CD4-positive, alpha-beta T cell treated with Interferon gamma for 1 hour (primary cell): ENCODE measurements around the gene GBP7.
"Not testable (repeated sequence)": the region's sequence is repeated elsewhere in the genome, so short reads cannot be mapped to it uniquely, and the experiment has no call there.

Experiments
- DNase-seq: peaks from one replicate; pipeline ENCODE4 v3.0.0-alpha.2; 2020

GBP7 gene

DNA sequence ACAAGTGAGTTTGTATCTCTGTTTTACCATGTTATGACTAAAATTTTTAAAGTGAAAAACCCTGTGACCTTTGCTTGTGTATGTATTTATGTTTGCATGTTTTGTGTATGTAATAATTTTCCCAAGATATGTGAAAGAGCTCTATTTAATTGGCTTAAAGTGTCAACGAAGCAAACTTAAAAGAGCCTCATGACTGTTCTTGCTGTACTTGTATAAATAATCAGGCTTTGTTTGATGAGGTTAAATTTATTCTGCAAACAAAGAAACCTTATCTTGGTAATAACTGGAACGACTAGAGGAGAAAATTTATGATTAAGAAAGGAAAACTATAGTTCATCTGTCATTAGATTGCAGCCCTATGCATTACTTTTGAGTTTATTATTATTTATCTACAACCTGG lies 6.6 kb downstream of the GBP7 start:
- DNase-seq: no peak

DNA sequence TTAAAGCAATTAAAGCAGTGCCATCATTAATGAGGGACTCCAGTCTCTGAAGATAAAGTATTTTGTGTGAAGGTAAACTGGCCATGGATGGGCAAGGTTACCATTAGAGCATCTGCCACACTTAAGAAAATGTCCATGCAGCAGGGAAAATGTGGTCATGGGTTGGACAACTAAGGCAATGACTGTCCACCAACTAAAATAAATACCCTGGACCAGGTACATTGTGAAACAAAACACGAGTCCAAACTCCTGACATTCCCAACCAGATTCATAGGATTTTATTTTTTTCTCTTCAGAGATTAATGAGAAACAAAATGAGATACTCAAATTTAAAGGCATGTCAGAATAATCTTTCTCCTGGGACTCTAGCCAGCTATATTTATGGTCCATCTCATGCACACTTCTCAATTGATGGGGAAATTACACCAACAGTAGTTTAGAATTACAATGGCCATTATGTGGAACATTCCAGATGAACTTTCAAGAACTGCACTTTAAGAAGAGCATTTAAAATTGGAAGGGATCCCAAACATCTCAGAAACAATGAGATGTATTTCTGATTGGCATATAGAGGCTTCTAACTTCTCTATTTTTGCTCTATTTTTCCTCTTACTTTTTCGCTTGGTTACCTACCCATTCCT lies 8.1 kb downstream of the GBP7 start:
- DNase-seq: no peak

DNA sequence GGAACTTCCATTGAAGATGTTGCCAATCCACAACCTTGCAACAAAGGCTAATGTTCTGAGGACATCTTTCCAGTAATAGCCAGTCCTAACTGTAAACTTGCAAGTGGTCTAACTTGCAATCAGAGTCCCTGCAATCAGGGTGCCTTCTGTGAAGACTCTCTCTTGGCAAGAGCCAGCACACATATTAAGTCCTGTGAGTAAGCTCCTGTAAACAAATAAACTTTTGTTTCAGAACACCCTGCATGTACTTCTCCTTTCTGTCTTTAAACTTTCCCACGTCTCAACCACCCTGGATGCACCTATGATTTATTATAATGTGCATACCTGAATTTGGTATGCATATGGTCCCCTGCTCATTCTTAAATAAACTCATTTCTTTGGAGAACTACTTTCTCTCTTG lies 9.1 kb downstream of the GBP7 start:
- no peak for DNase-seq

DNA sequence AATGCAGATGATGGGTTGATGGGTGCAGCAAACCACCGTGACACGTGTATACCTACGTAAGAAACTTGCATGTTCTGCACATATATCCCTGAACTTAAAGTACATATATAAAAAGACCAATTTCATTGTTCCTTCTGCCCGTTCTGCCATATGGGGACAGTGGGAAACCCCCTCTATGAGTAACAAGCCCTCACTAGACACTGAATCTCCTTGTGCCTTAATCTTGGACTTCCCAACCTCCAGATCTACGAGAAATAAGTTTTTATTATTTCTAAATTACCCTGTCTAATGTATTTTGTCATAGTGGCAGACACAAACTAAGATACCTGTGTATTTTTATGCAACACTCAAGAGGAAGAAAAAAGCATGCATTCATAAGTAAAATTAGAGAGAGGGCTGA lies 10.0 kb downstream of the GBP7 start:
- no peak for DNase-seq

DNA sequence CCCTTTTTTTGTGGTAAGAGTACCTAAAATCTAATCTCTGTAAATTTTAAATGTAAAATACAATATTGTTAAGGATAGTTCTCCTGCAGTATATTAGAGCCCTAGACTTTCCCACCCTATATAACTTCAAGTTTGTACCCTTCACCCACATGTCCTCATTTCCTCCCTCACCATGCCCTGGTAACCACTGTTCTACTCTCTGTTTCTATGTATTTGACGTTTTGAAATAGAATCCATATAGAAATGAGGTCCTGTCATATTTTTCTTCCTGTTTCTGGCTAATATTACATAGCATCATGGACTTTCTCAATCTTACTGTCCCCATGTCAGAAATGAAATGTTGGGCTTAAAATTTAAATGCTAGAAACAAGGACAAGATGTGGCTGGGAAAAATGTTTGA lies 24.8 kb downstream of the GBP7 start:
- DNase-seq: no peak

DNA sequence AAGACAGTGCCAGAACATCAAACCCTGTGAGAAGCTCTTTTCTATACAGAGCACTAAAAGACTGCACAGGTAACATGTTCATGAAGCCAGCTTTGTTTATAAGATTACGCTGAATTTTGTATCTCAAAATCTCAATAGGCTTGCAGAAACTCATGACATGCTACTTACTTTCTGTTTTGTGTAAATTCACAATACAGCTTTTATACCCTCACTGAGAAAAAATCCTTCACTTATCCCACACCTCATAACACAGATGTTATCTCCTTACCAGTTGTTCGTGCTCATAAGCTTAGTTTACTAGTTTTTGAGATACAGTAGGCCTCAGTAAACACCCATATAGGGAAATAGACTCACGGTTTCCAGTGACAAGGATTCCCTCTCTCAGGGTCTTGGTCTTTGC lies 25.8 kb downstream of the GBP7 start:
- no peak for DNase-seq

DNA sequence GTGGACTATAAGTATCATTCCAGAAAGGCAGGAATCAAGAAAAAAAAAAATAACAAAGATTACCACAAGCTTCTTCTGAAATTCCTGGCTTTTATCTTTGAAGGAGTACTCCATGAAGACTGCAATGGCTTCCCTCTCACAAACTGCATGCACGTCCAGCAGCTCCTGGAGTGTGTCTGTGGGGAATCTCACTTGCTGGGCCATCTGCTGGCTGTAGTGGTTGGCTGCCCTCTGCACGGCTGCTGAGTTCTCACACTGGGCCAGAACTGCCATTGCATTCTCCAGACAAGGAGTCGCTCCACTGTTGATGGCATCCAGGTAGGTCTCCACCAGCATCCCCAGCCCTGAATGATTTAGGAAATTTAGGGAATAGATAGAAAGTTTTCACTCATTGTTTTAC lies 26.6 kb downstream of the GBP7 start:
- no peak for DNase-seq

DNA sequence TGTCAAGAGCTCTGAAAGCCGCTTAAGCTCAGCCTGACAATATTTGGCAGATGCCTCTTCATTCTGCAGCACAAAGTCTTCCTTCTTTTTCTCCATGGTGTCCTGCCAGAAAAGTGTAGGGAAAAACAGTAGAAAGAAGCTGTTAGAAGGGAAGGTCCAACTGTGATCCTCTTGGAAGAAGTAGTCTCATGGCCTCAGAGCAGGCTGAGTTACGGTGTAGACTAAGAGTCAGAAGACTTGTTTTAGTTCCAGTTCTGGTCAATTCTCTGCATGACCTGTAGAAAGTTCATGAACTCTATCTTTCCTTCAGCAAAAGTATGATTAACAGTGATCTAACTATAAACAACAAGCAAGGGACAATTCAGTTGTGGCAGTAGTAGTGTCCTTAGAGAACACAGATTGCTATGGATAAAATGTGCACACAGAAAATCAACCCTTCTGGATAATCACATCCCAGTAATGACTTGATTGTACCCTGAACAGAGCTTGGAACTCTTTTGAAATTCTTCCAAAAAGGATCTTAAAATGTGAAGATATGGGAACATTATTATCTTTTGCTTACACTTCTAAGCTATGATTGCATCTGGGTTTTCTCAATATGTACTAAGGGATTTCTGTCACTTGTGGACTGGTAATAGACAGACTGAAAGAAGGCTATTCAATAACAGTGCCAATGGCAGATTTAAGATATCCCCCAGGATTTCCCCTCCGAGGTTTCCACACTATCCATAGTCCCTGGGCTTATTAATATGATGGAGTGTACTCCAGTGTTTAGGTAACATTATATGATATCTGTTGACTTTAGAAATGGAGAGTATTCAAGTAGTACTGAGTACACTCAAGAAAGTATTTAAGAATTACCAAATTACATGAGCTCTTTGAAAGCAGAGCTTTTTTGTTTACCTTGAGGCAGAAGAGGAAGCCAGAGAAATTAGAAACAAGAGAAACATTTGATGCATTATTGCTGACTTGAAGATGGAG lies 27.8 kb downstream of the GBP7 start:
- DNase-seq: no peak

DNA sequence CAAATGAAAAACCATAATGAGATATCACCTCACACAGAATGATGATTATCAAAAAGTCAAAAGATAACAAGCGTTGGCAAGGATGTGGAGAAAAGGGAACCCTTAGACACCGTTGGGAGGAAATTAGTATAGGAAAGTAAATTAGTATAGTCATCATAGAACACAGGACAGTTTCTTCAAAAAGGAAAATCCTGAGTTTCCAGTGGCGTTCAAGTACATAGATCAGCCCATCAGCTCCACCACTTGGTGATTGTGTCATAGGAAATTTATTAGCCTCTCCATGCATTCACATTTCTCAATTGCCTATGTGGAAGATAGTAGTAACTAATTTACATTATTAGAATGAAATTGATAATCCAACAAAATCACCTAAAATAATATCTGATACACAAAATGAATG lies 29.1 kb downstream of the GBP7 start:
- DNase-seq: no peak

DNA sequence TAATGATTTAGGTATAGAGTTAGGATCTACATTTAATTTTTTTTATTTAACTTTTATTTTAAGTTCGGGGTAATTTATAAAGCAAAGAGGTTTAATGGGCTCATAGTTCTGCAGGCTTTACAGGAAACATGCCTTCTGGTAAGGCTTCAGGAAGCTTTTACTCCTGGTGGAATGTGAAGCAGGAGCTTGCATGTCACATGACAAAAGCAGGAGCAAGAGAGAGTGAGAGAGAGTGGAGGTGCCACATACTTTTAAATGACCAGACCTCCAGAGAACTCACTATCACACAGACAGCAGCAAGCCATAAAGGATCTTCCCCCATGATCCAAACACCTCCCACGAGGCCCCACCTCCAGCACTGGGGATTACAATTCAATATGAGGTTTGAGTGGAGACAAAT lies 32.3 kb downstream of the GBP7 start:
- DNase-seq: no peak

DNA sequence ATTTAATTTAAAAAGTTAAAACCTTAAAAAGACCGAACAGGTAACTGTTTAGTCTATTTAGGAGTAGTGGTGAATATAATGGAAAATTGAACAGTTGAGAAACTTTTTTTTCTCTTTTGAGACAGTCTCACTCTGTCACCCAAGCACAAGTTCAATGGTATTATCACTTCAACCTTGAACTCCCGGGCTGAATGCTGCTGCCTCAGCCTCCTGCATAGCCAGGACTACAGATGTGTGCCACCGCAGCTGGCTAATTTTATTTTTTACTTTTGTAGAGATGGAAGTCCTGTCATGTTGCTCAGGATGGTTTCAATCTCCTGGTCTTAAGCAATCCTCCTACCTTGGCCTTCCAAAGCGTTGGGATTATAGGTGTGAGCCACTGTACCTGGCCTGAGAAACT lies 33.6 kb downstream of the GBP7 start:
- no peak for DNase-seq

DNA sequence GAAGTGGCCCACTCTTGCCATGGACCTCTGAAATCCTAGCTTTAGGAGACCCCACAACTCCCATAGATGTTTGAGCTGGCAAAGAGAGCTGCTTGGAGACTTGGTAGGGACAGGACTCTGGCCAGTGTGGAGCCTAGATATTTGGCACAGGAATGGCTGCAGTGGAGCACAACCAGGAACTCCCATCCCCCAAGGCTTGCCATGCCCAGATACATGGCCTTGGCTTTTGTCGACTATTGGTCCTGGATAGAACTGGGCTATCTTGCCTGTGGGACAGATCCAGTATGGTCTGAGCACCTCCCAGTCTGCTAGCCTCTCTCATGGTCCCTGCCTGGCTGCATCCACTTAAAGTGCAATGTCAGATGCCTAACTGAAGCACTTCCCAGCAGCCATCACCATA lies 42.1 kb downstream of the GBP7 start:
- no peak for DNase-seq

DNA sequence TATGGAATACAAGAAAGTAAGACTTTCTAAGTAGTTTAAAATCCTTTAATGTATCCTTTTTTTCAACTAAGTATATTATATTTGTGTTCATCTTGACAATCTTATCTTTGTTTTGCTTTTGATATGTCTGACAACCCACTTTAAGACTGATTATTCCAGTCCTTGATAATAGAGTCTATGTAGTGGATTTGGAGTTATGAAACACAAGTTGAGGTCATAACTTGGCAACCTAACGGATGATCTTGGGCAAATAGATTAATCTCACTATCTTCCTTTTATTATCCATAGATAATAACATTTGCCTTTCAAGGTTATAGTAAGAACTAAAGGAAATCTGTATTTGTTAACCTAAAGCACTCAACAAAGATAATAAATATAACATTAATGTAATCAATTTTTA lies 45.1 kb downstream of the GBP7 start:
- DNase-seq: no peak

DNA sequence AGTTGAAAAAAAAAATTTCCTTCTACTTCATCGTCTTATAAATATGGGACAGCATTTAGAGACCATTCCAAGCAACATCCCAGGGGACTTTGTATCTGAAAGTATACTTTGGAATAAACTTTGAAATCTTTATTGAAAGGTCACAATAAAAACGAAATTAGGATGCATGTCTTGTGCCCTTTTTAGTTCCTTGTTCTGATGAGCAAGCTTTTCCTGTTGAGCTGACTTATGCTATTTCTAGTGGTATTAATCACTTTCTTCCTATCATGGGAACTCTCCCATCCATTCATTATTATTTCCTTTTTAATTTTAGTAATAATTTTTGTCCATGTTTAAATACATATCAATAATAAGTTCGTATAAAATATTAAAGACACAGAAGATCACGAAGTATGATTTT lies 45.9 kb downstream of the GBP7 start:
- DNase-seq: no peak

DNA sequence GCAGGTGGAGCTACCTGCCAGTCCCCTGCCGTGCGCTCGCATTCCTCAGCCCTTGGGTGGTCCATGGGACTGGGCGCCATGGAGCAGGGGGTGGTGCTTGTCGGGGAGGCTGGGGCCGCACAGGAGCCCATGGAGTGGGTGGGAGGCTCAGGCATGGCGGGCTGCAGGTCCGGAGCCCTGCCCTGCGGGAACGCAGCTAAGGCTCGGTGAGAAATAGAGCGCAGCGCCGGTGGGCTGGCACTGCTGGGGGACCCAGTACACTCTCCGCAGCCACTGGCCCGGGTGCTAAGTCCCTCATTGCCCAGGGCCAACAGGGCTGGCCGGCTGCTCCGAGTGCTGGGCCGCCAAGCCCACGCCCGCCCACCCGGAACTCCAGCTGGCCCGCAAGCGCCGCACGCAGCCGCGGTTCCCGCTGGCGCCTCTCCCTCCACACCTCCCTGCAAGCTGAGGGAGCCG lies 47.8 kb downstream of the GBP7 start:
- not testable (repeated sequence) for DNase-seq

DNA sequence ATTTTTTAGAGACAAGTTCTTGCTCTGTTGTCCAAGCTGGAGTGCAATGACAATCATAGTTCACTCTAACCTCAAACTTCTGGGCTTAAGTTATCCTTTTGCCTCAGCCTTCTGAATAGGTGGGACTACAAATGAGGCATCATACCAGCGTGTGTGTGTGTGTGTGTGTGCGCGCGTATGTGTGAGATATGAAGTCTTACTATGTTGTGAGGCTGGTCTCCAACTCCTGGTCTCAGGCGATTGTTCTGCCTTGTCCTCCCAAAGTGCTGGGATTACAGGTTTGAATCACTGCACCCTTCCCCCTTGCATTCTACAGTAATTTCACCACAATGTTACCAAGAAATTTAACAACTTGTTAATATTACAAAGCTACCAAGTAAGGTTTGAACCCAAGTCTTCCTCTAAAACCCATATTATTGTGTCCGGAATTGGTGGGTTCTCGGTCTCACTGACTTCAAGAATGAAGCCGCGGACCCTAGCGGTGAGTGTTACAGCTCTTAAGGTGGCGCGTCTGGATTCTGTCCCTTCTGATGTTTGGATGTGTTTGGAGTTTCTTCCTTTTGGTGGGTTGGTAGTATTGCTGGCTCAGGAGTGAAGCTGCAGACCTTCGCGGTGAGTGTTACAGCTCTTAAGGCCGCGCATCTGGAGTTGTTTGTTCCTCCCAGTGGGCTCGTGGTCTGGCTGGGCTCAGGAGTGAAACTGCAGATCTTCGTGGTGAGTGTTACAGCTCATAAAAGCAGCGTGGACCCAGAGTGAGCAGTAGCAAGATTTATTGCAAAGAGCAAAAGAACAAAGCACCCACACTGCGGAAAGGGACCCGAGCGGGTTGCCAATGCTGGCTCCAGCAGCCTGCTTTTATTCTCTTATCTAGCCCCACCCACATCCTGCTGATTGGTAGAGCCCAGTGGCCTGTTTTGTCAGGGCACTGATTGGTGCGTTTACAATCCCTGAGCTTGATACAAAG lies 48.9 kb downstream of the GBP7 start:
- DNase-seq: peak; percentile 86

DNA sequence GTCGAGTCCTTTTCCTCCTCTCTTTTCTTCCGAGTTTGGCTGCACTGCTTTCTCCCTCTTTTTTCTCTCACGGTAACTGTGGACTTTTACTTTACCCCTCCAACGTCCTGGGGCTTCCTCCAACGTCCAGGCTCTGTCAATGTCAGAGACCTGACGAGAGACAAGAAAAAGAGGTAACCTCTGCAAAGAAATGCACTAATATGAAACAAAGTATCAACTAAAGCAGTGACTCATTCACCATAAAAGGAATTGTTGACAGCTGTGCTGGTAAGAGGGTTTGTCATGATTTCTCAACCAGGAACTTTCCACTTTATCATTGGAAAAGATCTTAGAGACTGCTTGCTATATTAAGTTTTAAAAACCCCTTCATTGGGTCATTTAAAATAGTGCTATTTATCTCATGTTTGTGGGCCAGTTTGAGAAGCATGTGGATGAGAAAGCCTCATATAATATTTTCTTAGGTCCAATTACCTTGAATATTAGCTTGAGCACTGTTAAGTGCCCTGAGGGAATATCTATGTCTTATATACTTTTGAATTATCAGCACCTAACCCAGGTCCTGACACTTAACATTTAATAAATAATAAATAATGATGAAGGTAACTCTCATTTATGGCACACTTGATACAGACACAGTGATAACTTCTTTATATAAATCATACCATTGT lies 49.8 kb downstream of the GBP7 start, which contains the start of gene GBP2:
GBP2 (minus strand) TSS at position 202 of the 668 bp plus-strand sequence. CDS start 4,148 bp downstream, outside the sequence.
- peak; percentile 21 for DNase-seq

DNA sequence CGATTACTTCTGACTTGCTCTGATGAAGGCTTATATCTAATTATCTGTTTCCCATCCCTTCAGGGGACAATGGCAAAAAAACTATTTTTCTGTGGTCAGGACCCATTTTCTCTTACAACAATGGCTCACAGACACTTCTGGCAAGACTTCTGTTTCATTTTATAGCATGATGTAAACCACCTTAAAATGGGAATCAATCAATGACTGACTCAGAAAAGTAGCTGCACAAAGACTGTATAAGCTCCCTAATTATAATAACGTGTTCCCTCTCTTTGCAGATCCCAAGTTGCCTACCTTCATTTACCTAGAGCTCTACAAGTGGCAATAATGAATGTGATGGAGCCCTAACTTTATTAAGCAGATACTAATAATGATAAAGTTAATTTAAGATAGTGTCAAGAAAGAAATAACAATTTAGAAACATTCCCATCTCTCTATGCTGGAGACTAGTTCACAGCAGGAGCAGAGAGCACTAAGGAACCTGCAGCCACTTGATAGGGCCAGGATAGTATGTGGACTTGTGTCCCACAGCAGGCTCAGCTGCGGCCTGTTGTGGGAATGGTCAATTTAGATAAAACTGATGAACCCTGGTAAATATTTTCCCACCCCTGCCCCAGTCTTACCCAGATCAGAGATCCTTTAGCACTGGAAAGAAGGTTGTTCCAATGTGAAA lies 50.4 kb downstream of the GBP7 start:
- DNase-seq: no peak

DNA sequence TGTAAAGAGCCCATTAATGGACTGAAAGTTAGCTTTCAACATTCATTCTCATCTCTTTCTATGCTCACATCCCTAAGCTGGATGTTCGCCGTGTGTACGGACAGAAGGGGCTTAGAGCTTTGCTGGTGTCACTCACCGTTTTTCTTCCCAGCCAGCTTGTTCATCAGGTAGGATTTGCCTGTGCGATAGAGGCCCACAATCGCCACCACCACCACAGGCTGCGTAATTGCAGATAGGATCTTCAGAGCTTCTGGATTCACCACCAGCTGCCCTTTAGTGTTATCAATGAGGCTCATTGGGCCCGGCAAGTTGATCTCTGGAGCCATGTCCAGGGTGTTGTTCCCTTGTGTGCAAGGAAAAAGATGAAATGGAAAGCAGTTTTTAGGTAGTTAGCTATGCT lies 54.2 kb downstream of the GBP7 start:
- no peak for DNase-seq

DNA sequence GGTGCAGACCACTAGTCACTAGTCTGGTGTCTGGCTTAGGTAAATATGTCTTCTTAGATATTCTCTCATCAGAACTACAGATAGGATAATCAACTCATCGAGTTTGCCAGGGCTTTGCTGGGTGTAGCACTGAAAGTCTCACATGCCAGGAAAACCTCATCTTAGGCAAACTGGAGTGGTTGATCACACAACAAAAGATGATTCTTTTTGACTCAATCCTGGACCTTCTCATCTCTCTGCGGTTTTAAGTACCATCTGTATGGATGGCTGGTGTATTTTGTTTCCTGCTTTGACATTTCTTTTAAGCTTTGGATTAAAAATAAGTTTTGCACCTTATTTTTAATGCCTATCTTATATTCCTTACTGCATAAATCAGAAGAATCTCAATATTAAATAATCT lies 61.1 kb downstream of the GBP7 start:
- no peak for DNase-seq

DNA sequence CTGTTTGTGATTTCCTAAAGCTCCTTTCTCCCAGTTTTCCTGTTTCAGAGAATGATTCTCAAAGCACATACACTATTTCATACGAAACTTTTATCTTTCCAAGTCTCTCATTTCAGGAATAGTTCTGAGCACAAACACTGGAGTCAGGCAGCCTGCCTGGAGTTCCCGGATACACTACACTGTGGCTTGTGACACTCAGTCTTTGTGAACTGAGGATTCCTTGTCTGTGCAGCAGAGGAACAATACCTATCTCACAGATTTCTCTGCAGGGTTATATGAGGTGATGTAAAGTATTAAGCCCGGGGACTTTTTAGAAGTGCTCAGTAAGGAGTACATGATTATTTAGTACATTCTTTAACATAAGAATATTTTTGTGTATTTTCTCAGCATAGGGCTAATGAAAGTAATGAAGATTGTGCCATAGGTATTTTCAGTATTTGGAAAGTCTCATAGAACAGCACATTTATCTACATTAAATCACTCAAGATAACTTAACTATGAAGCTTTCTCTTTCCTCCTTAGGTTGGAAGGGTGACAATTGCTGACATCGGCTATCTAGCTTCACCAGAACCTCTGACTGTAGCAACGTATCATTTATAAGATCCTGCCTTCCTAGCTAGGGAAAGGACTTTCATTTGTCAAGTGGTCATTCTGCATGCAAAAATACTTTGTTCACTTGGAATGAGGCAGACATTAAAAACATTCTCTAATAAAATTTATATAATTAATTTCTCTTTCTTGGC lies 62.8 kb downstream of the GBP7 start:
- DNase-seq: no peak
